DND-41 (cell line): Measurements from ENCODE around the gene NPAS1.

Experiments
- ATAC-seq: fragments of 200-7000 bp; cut with Tn5 transposase; 3 replicates; pipeline ENCODE4 v1.9.1; 2021; ENCODE audit warnings: low read depth; ENCODE audit not compliant: insufficient read depth
- DNase-seq: peaks from one replicate; pipeline ENCODE4 v3.0.0-alpha.2; 2020
- H2AFZ ChIP-seq: 2 replicates; pipeline ENCODE4 v1.6.0; 2012; ENCODE audit warnings: low read depth, low read length
- H3K27ac ChIP-seq: 2 replicates; pipeline ENCODE4 v1.5.1; 2012; ENCODE audit warnings: low read length, inconsistent platforms
- H3K27me3 ChIP-seq: fragments of 200-600 bp; sonication (generic); 2 replicates; pipeline ENCODE4 v1.6.0; 2012; ENCODE audit warnings: low read length, mild to moderate bottlenecking, inconsistent platforms; ENCODE audit not compliant: insufficient read depth, poor library complexity
- H3K36me3 ChIP-seq: 2 replicates; pipeline ENCODE4 v1.5.1; 2012; ENCODE audit warnings: low read length, inconsistent platforms; ENCODE audit not compliant: insufficient read depth
- H3K4me1 ChIP-seq: 2 replicates; pipeline ENCODE4 v1.5.1; 2012; ENCODE audit warnings: mild to moderate bottlenecking, low read length; ENCODE audit not compliant: insufficient read depth
- H3K4me2 ChIP-seq: 2 replicates; pipeline ENCODE4 v1.6.0; 2012; ENCODE audit warnings: mild to moderate bottlenecking, moderate library complexity, low read length, inconsistent platforms; ENCODE audit not compliant: insufficient read depth
- H3K4me3 ChIP-seq, 2 experiments: fragments of 200-600 bp in 1 of 2; shearing (Covaris generic) in 1 of 2; 2 replicates each; pipeline ENCODE4 v1.5.1; 2012 to 2016; ENCODE audit warnings: inconsistent platforms in 2 of 2, low read length in 2 of 2, mild to moderate bottlenecking in 2 of 2, low read depth in 1 of 2, moderate library complexity in 1 of 2
- H3K79me2 ChIP-seq: 2 replicates; pipeline ENCODE4 v1.6.0; 2012; ENCODE audit warnings: low read length, inconsistent platforms; ENCODE audit not compliant: insufficient read depth
- H3K9ac ChIP-seq: 2 replicates; pipeline ENCODE4 v1.6.0; 2012; ENCODE audit warnings: low read depth, mild to moderate bottlenecking, inconsistent platforms, low read length, moderate library complexity
- H3K9me3 ChIP-seq: 2 replicates; pipeline ENCODE4 v1.5.1; 2012; ENCODE audit warnings: low read length, moderate library complexity, mild to moderate bottlenecking, inconsistent platforms; ENCODE audit not compliant: insufficient read depth, severe bottlenecking
- H4K20me1 ChIP-seq: 2 replicates; pipeline ENCODE4 v1.6.0; 2012; ENCODE audit warnings: low read length; ENCODE audit not compliant: insufficient read depth
- EZH2 ChIP-seq: IDR thresholded peaks from 3 replicates; pipeline ENCODE4 v1.6.1; 2012; ENCODE audit warnings: borderline replicate concordance, low read depth, mild to moderate bottlenecking, moderate library complexity, low read length, inconsistent platforms; ENCODE audit not compliant: severe bottlenecking
- TF ChIP-seq, protein P1 (sequence below): IDR thresholded peaks from 2 replicates; pipeline ENCODE4 v1.5.1; 2012; ENCODE audit warnings: borderline replicate concordance, low read length, moderate library complexity, mild to moderate bottlenecking; ENCODE audit not compliant: poor library complexity, severe bottlenecking; ENCODE audit errors: extremely low read depth

The NPAS1 gene

DNA sequence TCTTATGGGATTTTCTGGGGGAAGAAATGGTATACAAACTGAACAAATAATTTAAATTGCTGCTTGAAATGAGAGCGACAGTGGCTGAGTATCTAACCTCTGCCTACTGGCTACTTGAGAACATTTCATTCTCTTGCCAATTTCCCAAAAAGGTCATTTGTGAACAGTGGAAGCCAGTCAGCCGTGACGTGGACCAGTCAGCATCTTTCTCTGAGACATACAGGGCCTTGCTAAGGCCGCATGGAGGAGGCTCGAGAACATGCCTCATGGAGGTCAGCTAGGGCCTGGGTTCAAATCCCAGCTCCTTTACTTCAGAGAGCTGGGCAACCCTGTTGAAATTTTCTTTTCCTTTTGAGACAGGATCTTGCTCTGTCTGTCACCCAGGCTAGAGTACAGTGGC is 73.6 kb downstream of the NPAS1 start:
- ATAC-seq (no peak), DNase-seq (no peak)
- Histone ChIP-seq H3K79me2 (peaks cover 82% of the 10 kb centered on the region), H3K4me3 (no peak overlapping the region), H3K9me3 (no peaks in the 10 kb centered on the region), H3K36me3 (peaks cover 93% of the 10 kb centered on the region), H3K9ac (no peak overlapping the region), H3K4me1 (peaks cover 21% of the 10 kb centered on the region), H2AFZ (no peak overlapping the region), H3K4me2 (no peak overlapping the region), H3K27ac (no peak overlapping the region), H4K20me1 (peaks cover 66% of the 10 kb centered on the region), H3K27me3 (no peaks in the 10 kb centered on the region)
- no peak for TF ChIP-seq EZH2
- TF ChIP-seq, protein P1, sequence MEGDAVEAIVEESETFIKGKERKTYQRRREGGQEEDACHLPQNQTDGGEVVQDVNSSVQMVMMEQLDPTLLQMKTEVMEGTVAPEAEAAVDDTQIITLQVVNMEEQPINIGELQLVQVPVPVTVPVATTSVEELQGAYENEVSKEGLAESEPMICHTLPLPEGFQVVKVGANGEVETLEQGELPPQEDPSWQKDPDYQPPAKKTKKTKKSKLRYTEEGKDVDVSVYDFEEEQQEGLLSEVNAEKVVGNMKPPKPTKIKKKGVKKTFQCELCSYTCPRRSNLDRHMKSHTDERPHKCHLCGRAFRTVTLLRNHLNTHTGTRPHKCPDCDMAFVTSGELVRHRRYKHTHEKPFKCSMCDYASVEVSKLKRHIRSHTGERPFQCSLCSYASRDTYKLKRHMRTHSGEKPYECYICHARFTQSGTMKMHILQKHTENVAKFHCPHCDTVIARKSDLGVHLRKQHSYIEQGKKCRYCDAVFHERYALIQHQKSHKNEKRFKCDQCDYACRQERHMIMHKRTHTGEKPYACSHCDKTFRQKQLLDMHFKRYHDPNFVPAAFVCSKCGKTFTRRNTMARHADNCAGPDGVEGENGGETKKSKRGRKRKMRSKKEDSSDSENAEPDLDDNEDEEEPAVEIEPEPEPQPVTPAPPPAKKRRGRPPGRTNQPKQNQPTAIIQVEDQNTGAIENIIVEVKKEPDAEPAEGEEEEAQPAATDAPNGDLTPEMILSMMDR = no peak

DNA sequence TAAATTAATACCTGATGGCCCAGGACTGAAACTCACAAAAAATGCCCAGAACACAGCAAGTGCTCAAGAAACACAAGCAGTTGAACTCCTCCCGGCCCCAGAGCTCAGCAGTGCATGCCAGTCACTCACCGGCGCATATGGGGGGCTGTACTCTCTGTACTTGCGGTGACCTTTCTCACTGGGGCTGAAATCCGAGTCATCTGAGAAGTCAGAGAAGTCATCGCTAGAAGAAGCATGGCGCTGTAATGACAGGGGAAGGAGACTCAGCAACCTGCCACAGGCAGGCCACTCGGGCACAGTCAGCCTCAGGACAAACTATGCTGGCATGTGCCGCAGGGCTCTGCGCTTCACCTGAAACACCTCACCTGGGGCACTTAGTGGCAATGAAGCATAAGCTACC is 74.2 kb downstream of the NPAS1 start:
- H3K27me3 ChIP-seq = no peaks in the 10 kb centered on the region
- no peak overlapping the region for H3K4me3 ChIP-seq
- TF ChIP-seq, protein P1 = no peak
- TF ChIP-seq EZH2 = no peak
- H3K4me2 ChIP-seq = no peak overlapping the region
- no peak overlapping the region for H3K9ac ChIP-seq
- H2AFZ ChIP-seq = no peak overlapping the region
- peaks cover 88% of the 10 kb centered on the region for H3K79me2 ChIP-seq
- peaks cover 88% of the 10 kb centered on the region for H3K36me3 ChIP-seq
- ATAC-seq (no peak), DNase-seq (no peak)
- H3K9me3 ChIP-seq = no peaks in the 10 kb centered on the region
- H4K20me1 ChIP-seq = peaks cover 71% of the 10 kb centered on the region
- H3K4me1 ChIP-seq = peaks cover 21% of the 10 kb centered on the region
- H3K27ac ChIP-seq = 0 out of 2 replicates have a peak overlapping the region, but pooled peaks have one; percentile 61

DNA sequence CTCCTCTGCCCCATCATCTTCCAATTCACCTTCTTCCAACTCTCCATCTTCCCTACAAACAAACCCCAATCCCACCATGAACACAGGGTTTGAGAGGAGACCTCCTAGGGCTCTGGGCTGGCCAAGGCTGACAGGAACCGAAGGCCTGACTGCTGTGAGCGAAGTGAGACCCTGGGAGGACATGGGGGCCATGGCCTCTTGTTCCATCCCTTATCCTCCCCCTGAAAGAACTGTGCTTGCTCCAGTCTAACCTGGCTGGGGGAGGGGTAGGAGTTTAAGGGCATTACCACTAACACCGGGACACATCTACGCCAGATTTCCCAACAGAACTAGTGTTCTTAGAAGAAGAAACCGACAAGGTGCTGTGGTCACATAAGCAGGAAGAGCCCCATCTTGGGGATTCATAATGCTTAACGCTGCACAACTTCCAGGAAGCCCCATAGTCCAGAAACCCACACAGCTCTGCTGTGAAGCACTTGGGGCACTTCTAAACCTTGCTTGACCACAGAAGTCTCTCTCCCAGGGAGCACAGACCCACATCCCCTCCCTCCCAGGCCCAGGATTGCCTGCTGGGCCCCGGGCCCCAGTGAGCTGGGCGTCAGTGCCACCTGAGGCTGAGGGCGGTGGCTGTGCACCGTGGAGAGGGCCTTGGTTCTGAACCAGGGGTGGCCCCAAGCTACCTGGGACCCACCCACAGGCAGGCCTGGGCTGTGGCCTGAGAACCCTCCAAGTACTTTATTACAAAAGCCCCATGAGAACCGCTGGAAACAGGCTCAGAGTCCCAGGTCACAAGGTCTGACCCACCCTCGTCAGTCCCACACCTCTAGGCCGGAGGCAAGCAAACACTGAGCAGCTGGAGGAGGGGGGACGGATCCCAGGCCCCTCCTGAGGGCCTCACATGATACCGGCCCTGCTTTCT is 75.2 kb downstream of the NPAS1 start:
- Histone ChIP-seq H3K27ac (peak overlapping the region; percentile 61), H3K9me3 (no peaks in the 10 kb centered on the region), H3K9ac (peak overlapping the region; percentile 26), H3K4me3 (no peak overlapping the region), H3K27me3 (no peaks in the 10 kb centered on the region), H3K4me2 (no peak overlapping the region), H3K79me2 (peaks cover 91% of the 10 kb centered on the region), H3K36me3 (peaks cover 78% of the 10 kb centered on the region), H3K4me1 (peaks cover 21% of the 10 kb centered on the region), H2AFZ (no peak overlapping the region), H4K20me1 (peaks cover 74% of the 10 kb centered on the region)
- ATAC-seq (peak; percentile 87), DNase-seq (peak; percentile 80)
- TF ChIP-seq EZH2 = no peak
- TF ChIP-seq, protein P1 = no peak
